Loucy (cell line): ENCODE results near the gene BICRA.

ENCODE experiments used
- H2AFZ ChIP-seq: fragments of 200-600 bp; sonication (generic); 2 replicates; pipeline ENCODE4 v1.6.0; 2016; ENCODE audit warnings: antibody characterized with exemption, mild to moderate bottlenecking, low read length, moderate library complexity
- H3F3A ChIP-seq: fragments of 200-600 bp; 2 replicates; pipeline ENCODE4 v1.6.0; 2016; ENCODE audit warnings: antibody characterized with exemption, low read depth, mild to moderate bottlenecking
- H3K27me3 ChIP-seq: fragments of 200-600 bp; sonication (generic); 2 replicates; pipeline ENCODE4 v1.6.1; 2014; ENCODE audit warnings: low read length, mild to moderate bottlenecking; ENCODE audit not compliant: insufficient read depth, poor library complexity, severe bottlenecking
- H3K36me3 ChIP-seq: fragments of 200-600 bp; sonication (generic); 2 replicates; pipeline ENCODE4 v1.6.1; 2016; ENCODE audit warnings: low read length; ENCODE audit not compliant: insufficient read depth
- H3K4me1 ChIP-seq: fragments of 200-600 bp; sonication (generic); 2 replicates; pipeline ENCODE4 v1.5.1; 2014; ENCODE audit warnings: low read length, mild to moderate bottlenecking; ENCODE audit not compliant: insufficient read depth, poor library complexity, severe bottlenecking
- H3K4me2 ChIP-seq: fragments of 200-600 bp; sonication (generic); 2 replicates; pipeline ENCODE4 v1.6.0; 2014; ENCODE audit warnings: antibody characterized with exemption, low read length, low read depth, mild to moderate bottlenecking; ENCODE audit not compliant: poor library complexity, severe bottlenecking
- H3K4me3 ChIP-seq: fragments of 200-600 bp; sonication (generic); 2 replicates; pipeline ENCODE4 v1.5.1; 2014; ENCODE audit warnings: low read length, mild to moderate bottlenecking, mixed read lengths; ENCODE audit not compliant: poor library complexity, severe bottlenecking
- H3K79me2 ChIP-seq: fragments of 200-600 bp; sonication (generic); 2 replicates; pipeline ENCODE4 v1.6.1; 2014; ENCODE audit warnings: low read length; ENCODE audit not compliant: insufficient read depth
- H3K9ac ChIP-seq: fragments of 200-600 bp; sonication (generic); 2 replicates; pipeline ENCODE4 v1.6.0; 2014; ENCODE audit warnings: mild to moderate bottlenecking, low read depth, low read length, moderate library complexity; ENCODE audit not compliant: poor library complexity, severe bottlenecking
- H3K9me2 ChIP-seq: fragments of 200-600 bp; sonication (generic); replicated peaks from 2 replicates; pipeline ENCODE4 v1.6.1; 2016; ENCODE audit warnings: low read depth, low read length, mixed read lengths
- H3K9me3 ChIP-seq: fragments of 200-600 bp; sonication (generic); 2 replicates; pipeline ENCODE4 v1.6.1; 2014; ENCODE audit warnings: mild to moderate bottlenecking, antibody characterized with exemption, low read length, low read depth; ENCODE audit not compliant: insufficient read depth
- H4K20me1 ChIP-seq: fragments of 200-600 bp; sonication (generic); 2 replicates; pipeline ENCODE4 v1.6.0; 2014; ENCODE audit warnings: antibody characterized with exemption, low read length, mild to moderate bottlenecking; ENCODE audit not compliant: insufficient read depth, poor library complexity, severe bottlenecking
- EZH2phosphoT487 ChIP-seq: fragments of 200-600 bp; IDR thresholded peaks from 2 replicates; pipeline ENCODE4 v1.6.1; 2018; ENCODE audit warnings: antibody characterized with exemption, mild to moderate bottlenecking, moderate library complexity, borderline replicate concordance
- TF ChIP-seq, protein P1 (sequence below): fragments of 200-600 bp; sonication (generic); conservative IDR thresholded peaks from 2 replicates; pipeline ENCODE4 v1.5.1; 2014; ENCODE audit warnings: mild to moderate bottlenecking, antibody characterized with exemption, low read length

BICRA gene

DNA sequence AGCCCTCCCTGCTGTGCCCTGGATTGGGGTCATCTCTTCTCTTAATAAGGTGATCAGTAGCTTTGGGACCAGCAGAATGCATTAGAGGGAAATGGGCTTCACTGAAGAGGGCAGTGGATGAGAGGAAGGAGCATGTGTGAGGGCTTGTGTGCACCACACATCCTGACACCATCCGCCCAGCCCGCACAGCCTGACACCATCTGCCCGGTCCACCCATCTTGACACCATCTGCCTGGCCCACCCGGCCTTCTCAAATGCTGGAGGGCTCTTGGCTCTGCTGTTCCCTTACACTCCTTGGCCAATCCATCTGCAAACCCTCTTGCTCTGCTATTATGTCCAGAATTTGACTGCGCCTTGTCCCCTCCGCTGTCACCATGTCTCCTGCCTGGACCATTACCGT, 41.8 kb downstream of the BICRA start:
- H3K9ac ChIP-seq, result no peak overlapping the region
- no peaks in the 10 kb centered on the region; the same call in 1 of the 2 replicates for H3K36me3 ChIP-seq
- H3K4me3 ChIP-seq, result no peak overlapping the region
- no peaks in the 10 kb centered on the region for H3K9me3 ChIP-seq
- no peaks in the 10 kb centered on the region for H3F3A ChIP-seq
- H3K79me2 ChIP-seq, result peaks cover 67% of the 10 kb centered on the region; the same call in 1 of the 2 replicates
- H2AFZ ChIP-seq, result no peak overlapping the region
- TF ChIP-seq, protein P1, sequence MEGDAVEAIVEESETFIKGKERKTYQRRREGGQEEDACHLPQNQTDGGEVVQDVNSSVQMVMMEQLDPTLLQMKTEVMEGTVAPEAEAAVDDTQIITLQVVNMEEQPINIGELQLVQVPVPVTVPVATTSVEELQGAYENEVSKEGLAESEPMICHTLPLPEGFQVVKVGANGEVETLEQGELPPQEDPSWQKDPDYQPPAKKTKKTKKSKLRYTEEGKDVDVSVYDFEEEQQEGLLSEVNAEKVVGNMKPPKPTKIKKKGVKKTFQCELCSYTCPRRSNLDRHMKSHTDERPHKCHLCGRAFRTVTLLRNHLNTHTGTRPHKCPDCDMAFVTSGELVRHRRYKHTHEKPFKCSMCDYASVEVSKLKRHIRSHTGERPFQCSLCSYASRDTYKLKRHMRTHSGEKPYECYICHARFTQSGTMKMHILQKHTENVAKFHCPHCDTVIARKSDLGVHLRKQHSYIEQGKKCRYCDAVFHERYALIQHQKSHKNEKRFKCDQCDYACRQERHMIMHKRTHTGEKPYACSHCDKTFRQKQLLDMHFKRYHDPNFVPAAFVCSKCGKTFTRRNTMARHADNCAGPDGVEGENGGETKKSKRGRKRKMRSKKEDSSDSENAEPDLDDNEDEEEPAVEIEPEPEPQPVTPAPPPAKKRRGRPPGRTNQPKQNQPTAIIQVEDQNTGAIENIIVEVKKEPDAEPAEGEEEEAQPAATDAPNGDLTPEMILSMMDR, result no peak
- no peak for TF ChIP-seq EZH2phosphoT487
- H3K4me1 ChIP-seq, result no peaks in the 10 kb centered on the region
- no peaks in the 10 kb centered on the region for H3K9me2 ChIP-seq
- H3K27me3 ChIP-seq, result no peaks in the 10 kb centered on the region
- H4K20me1 ChIP-seq, result peaks cover 26% of the 10 kb centered on the region
- no peak overlapping the region for H3K4me2 ChIP-seq

DNA sequence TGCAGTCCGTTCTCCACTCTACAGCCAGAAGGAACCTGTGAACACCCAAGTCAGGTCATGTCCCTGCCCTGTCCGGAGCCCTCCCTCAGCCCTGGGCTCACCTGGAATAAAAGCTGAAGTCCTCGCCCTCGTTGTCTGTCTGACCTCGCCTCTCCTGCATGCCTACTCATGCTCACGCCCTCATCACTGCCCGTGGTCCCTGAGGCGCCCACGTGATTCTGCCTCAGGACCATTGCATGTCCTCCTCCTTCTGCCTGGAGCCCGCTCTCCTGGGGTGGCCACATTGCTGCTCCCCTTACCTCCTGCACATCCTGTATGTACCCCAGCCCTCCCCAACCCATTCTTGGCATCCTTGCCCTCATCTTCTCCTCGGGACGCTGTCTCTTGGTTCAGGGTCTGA, 42.2 kb downstream of the BICRA start:
- TF ChIP-seq, protein P1, result no peak
- no peak for TF ChIP-seq EZH2phosphoT487
- Histone ChIP-seq H3K36me3 (no peaks in the 10 kb centered on the region; the same call in 1 of the 2 replicates), H3K79me2 (peaks cover 69% of the 10 kb centered on the region; the same call in 1 of the 2 replicates)

DNA sequence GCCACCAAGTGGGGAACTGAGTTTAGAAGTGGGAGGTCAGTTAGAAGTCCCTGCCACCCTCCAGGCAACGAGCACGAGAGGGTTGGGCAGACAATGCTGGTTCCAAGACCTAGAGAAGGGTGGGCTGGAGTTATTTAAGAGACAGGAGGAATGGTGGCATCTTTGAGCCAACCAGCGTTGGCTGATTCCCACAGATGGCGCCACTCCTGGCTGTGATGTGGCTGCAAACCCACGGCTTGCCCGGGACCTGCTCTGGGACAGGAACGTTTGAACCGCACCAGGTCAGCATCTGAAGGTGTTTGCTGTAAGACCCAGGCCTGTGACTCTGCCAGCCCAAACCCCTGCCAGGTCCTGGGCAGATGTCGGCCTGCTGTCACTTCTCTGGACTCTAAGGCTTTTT, 42.8 kb downstream of the BICRA start:
- no peak overlapping the region for H3K4me2 ChIP-seq
- H3K4me3 ChIP-seq, result no peak overlapping the region
- H3K36me3 ChIP-seq, result no peaks in the 10 kb centered on the region
- H4K20me1 ChIP-seq, result peaks cover 30% of the 10 kb centered on the region
- H3K79me2 ChIP-seq, result peaks cover 69% of the 10 kb centered on the region; the same call in 1 of the 2 replicates
- no peaks in the 10 kb centered on the region for H3K4me1 ChIP-seq
- H2AFZ ChIP-seq, result no peak overlapping the region
- no peaks in the 10 kb centered on the region for H3K9me2 ChIP-seq
- no peaks in the 10 kb centered on the region for H3F3A ChIP-seq
- no peaks in the 10 kb centered on the region for H3K27me3 ChIP-seq
- H3K9me3 ChIP-seq, result no peaks in the 10 kb centered on the region
- no peak for TF ChIP-seq EZH2phosphoT487
- TF ChIP-seq, protein P1, result no peak
- H3K9ac ChIP-seq, result no peak overlapping the region

More for the DNA sequence above, 42.2 kb downstream of the BICRA start:
- no peak overlapping the region for H3K4me3 ChIP-seq
- H4K20me1 ChIP-seq, result peaks cover 30% of the 10 kb centered on the region
- no peak overlapping the region for H3K4me2 ChIP-seq
- H3K9ac ChIP-seq, result no peak overlapping the region
- H3F3A ChIP-seq, result no peaks in the 10 kb centered on the region
- H3K9me2 ChIP-seq, result no peaks in the 10 kb centered on the region
- no peaks in the 10 kb centered on the region for H3K4me1 ChIP-seq
- H2AFZ ChIP-seq, result no peak overlapping the region
- no peaks in the 10 kb centered on the region for H3K27me3 ChIP-seq
- no peaks in the 10 kb centered on the region for H3K9me3 ChIP-seq
